Measurements from ENCODE around the gene NMT2. TPM values are rescaled to one million over a fixed set of nuclear protein-coding genes. Genes with fewer than 3 reads are reported as not detected.

NMT2 gene
- polyA plus RNA-seq, 1 experiment = 38.2 TPM

- Histone ChIP-seq H3K9me3 (ENCODE audit: control insufficient read depth, insufficient read depth, low read length) (no peaks in the 10 kb centered on the region), H3K4me3 (ENCODE audit: low read depth, low read length) (no peak overlapping the region), H3K27ac (ENCODE audit: low read depth, low read length) (no peak overlapping the region), H3K27me3 (ENCODE audit: control insufficient read depth, insufficient read depth, low read length) (peaks cover 4% of the 10 kb centered on the region)
- no peak for TF ChIP-seq CTCF (IDR thresholded peaks at IDR 0.05; ENCODE audit: low read depth, low read length)
- no peak for DNase-seq (ENCODE audit: low read depth, low spot score)
- ChIA-PET CTCF (no interaction called here), POLR2A (no interaction called here)
These were observed 101.3 kb downstream of the NMT2 start for GRCh38 chr10:15067154-15067553.

- DNase-seq (ENCODE audit: low read depth, low spot score) = no peak
- Histone ChIP-seq H3K9me3 (ENCODE audit: control insufficient read depth, insufficient read depth, low read length) (no peaks in the 10 kb centered on the region), H3K4me3 (ENCODE audit: low read depth, low read length) (no peak overlapping the region), H3K27ac (ENCODE audit: low read depth, low read length) (no peak overlapping the region), H3K27me3 (ENCODE audit: control insufficient read depth, insufficient read depth, low read length) (peaks cover 2% of the 10 kb centered on the region)
- ChIA-PET POLR2A (no interaction called here), CTCF (no interaction called here)
- TF ChIP-seq CTCF (IDR thresholded peaks at IDR 0.05; ENCODE audit: low read depth, low read length) = no peak
These were observed 107.9 kb downstream of the NMT2 start for GRCh38 chr10:15060638-15061037.

- H3K4me3 ChIP-seq (ENCODE audit: low read depth, low read length) = no peak overlapping the region
- POLR2A ChIA-PET = no interaction called here
- CTCF ChIA-PET = no interaction called here
These were observed 108.6 kb downstream of the NMT2 start for GRCh38 chr10:15059914-15060313.

GRCh38 chr10:15058689-15059088, 109.8 kb downstream of the NMT2 start:
- CTCF ChIA-PET = no interaction called here
- Histone ChIP-seq H3K9me3 (ENCODE audit: control insufficient read depth, insufficient read depth, low read length) (no peaks in the 10 kb centered on the region), H3K27ac (ENCODE audit: low read depth, low read length) (no peak overlapping the region), H3K4me3 (ENCODE audit: low read depth, low read length) (no peak overlapping the region), H3K27me3 (ENCODE audit: control insufficient read depth, insufficient read depth, low read length) (peaks cover 2% of the 10 kb centered on the region)
- POLR2A ChIA-PET = no interaction called here
- TF ChIP-seq CTCF (IDR thresholded peaks at IDR 0.05; ENCODE audit: low read depth, low read length) = no peak
- no peak for DNase-seq (ENCODE audit: low read depth, low spot score)

More at GRCh38 chr10:15059914-15060313, 108.6 kb downstream of the NMT2 start:
- H3K27me3 ChIP-seq (ENCODE audit: control insufficient read depth, insufficient read depth, low read length) = peaks cover 2% of the 10 kb centered on the region
- TF ChIP-seq CTCF (IDR thresholded peaks at IDR 0.05; ENCODE audit: low read depth, low read length) = no peak
- DNase-seq (ENCODE audit: low read depth, low spot score) = no peak
- H3K27ac ChIP-seq (ENCODE audit: low read depth, low read length) = no peak overlapping the region
- H3K9me3 ChIP-seq (ENCODE audit: control insufficient read depth, insufficient read depth, low read length) = no peaks in the 10 kb centered on the region

Small RNAs within 50 kb of the gene (small RNA-seq; reads per million reads assigned to genes)
- gene AL590365.1 (ENCODE audit: insufficient read length, low read depth) = not detected

Other genes starting within 250 kb of the NMT2 start
- 5.5 and 6.4 TPM in 2 replicates for gene DCLRE1C, start 214.6 kb downstream of the NMT2 start, polyA plus RNA-seq (2011; rRNA removed)
- gene MEIG1, start 209.3 kb downstream of the NMT2 start, polyA plus RNA-seq (2011; rRNA removed) = 0.21 TPM in 1 of 2 replicates, not detected in the other
- 0.12 TPM in 1 of 2 replicates, not detected in the other for gene OLAH, start 124.8 kb downstream of the NMT2 start, polyA plus RNA-seq (2011; rRNA removed)
- 0.58 and 0.67 TPM in 2 replicates for gene ACBD7, start 79.9 kb downstream of the NMT2 start, polyA plus RNA-seq (2011; rRNA removed)
- gene RPP38, start 71.3 kb downstream of the NMT2 start, polyA plus RNA-seq (2011; rRNA removed) = 17.1 and 20.8 TPM in 2 replicates
- 22.4 and 23.6 TPM in 2 replicates for gene FAM171A1, start 202.6 kb upstream of the NMT2 start, polyA plus RNA-seq (2011; rRNA removed)